DOHH2 (cell line): ENCODE data around the gene TNNC2.

Experiments
- CTCF ChIP-seq: fragments of 200-600 bp; sonication (generic); IDR thresholded peaks from one replicate; pipeline ENCODE4 v1.5.1; 2014; ENCODE audit warnings: antibody characterized with exemption, mild to moderate bottlenecking, low read depth, low read length; ENCODE audit not compliant: poor library complexity, severe bottlenecking
- EZH2phosphoT487 ChIP-seq: fragments of 200-600 bp; sonication (generic); IDR thresholded peaks from 2 replicates; pipeline ENCODE4 v1.6.1; 2017; ENCODE audit warnings: borderline replicate concordance, mild to moderate bottlenecking, antibody characterized with exemption, low read length, moderate library complexity, mixed read lengths

GRCh38 chr20:45782890-45783289 lies 44.2 kb downstream of the TNNC2 start:
- TF ChIP-seq CTCF, result no peak
- TF ChIP-seq EZH2phosphoT487, result no peak
